BE2C (cell line): ENCODE data around the gene RAI1.
A peak's percentile ranks its signal among the peaks of the same experiment; 100 is the strongest.

ENCODE experiments used
- DNase-seq: peaks from one replicate; pipeline ENCODE4 v3.0.0-alpha.2; 2020
- H3K27me3 ChIP-seq: fragments of 250-450 bp; sonication (Bioruptor Pico); 2 replicates; pipeline ENCODE4 v1.5.1; 2020; ENCODE audit warnings: mild to moderate bottlenecking
- H3K36me3 ChIP-seq: fragments of 250-450 bp; sonication (Bioruptor Pico); 2 replicates; pipeline ENCODE4 v1.5.1; 2020; ENCODE audit warnings: mild to moderate bottlenecking
- H3K4me1 ChIP-seq: fragments of 250-450 bp; sonication (Bioruptor Pico); 2 replicates; pipeline ENCODE4 v1.5.1; 2020
- H3K4me3 ChIP-seq: 2 replicates; pipeline ENCODE4 v1.5.1; 2011; ENCODE audit warnings: low read depth, low read length
- H3K9me3 ChIP-seq: fragments of 250-450 bp; sonication (Bioruptor Pico); 2 replicates; pipeline ENCODE4 v1.5.1; 2020
- TF ChIP-seq, protein P1 (sequence below): IDR thresholded peaks from 2 replicates; pipeline ENCODE4 v1.5.1; 2012; ENCODE audit warnings: mild to moderate bottlenecking, low read depth, low read length

The RAI1 gene

DNA sequence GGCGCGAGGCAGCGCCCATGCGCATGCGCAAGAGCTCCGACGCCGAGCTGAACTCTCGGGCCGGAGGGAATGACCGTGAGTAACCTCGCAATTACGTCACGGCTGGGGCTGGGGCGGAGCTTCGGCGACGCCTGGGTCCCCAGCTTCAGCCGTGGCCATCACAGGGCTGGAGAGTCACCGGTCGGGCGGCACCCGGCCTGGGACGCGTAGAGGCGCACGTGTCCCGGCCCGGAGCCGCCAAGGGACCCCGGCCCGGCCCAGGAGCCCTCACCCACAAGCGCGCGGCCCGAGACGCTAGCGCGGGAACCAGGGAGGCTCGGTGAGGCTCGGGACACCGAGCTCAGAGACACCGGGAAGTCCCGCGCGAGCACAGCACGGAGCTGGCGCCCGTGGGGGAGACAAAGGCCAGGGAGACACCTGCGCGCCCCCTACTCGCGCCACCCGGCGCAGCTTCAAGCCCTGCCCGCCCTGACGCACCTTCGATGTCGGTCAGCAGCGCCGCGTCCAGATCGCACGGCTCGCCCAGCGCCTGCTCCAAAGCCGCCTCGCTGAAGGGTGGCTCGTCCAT is 155.1 kb downstream of the RAI1 start:
- no peaks in the 10 kb centered on the region for H3K9me3 ChIP-seq
- peaks cover 16% of the 10 kb centered on the region for H3K36me3 ChIP-seq
- peak; percentile 93 for DNase-seq
- H3K4me3 ChIP-seq, result peak overlapping the region; percentile 76
- no peaks in the 10 kb centered on the region for H3K27me3 ChIP-seq
- TF ChIP-seq, protein P1, sequence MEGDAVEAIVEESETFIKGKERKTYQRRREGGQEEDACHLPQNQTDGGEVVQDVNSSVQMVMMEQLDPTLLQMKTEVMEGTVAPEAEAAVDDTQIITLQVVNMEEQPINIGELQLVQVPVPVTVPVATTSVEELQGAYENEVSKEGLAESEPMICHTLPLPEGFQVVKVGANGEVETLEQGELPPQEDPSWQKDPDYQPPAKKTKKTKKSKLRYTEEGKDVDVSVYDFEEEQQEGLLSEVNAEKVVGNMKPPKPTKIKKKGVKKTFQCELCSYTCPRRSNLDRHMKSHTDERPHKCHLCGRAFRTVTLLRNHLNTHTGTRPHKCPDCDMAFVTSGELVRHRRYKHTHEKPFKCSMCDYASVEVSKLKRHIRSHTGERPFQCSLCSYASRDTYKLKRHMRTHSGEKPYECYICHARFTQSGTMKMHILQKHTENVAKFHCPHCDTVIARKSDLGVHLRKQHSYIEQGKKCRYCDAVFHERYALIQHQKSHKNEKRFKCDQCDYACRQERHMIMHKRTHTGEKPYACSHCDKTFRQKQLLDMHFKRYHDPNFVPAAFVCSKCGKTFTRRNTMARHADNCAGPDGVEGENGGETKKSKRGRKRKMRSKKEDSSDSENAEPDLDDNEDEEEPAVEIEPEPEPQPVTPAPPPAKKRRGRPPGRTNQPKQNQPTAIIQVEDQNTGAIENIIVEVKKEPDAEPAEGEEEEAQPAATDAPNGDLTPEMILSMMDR, result no peak
- peaks cover 33% of the 10 kb centered on the region for H3K4me1 ChIP-seq

DNA sequence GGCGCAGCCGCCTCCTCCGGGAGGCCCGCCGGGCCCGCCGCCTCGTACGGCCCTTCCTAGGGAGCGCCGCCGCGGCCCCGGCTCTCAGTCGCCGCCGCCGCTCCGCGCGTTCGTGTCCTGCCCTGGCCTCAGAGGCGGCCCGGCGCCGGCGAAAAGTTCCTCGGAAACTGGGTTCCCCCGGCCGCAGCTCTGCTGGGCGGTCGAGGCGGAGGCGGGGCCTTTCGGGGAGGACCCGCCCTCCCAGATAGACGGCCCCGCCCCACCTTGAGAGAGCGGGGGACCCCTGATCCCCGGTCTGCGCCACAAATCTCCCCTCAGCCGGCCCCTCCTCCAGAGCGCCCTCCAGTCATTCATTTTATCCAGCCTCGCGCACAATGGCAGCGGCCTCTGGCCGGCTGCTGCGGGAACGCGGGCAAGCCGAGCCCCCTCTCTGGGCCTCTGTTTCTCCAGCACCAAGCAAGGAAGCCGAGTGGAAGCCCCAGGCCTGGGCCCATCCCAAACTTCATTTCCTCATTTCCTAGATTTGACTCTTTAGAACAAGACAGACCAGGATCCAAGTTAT is 155.6 kb downstream of the RAI1 start, which contains the start of gene SREBF1:
SREBF1 (minus strand) TSS at position 169 of the 562 bp plus-strand sequence. CDS start 169 bp downstream, outside the sequence.
- no peaks in the 10 kb centered on the region for H3K27me3 ChIP-seq
- peak within 1 kb of the TSS; percentile 76 for H3K4me3 ChIP-seq
- H3K9me3 ChIP-seq, result no peaks in the 10 kb centered on the region
- peaks cover 13% of the 10 kb centered on the region for H3K36me3 ChIP-seq
- peak; percentile 55 for DNase-seq
- H3K4me1 ChIP-seq, result peaks cover 29% of the 10 kb centered on the region
- TF ChIP-seq, protein P1, result no peak

DNA sequence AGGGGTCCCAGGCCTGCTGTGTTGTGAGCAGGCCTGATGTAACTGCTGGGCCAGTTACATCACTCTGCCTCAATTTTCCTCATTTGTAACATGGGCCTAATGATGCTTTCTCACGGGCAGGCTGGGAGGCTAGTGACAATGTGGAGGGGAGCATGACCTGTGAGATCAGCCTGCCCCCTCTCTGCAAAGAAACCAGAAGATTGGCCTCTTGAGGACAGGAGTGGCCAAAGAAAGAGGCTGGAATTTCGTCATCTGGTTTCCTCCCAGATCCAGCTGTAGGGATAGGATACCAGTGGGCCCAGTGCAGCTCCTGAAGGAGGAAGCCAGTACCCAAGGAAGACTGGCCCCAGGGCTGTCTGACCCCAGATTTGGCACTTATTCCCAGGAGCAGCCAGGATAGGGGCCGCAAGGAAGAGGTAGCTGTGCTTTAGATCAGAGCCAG is 156.1 kb downstream of the RAI1 start:
- DNase-seq, result no peak
- H3K36me3 ChIP-seq, result peaks cover 9% of the 10 kb centered on the region
- H3K27me3 ChIP-seq, result no peaks in the 10 kb centered on the region
- H3K9me3 ChIP-seq, result no peaks in the 10 kb centered on the region
- peaks cover 27% of the 10 kb centered on the region for H3K4me1 ChIP-seq
- TF ChIP-seq, protein P1, result no peak
- H3K4me3 ChIP-seq, result peak overlapping the region; percentile 76

DNA sequence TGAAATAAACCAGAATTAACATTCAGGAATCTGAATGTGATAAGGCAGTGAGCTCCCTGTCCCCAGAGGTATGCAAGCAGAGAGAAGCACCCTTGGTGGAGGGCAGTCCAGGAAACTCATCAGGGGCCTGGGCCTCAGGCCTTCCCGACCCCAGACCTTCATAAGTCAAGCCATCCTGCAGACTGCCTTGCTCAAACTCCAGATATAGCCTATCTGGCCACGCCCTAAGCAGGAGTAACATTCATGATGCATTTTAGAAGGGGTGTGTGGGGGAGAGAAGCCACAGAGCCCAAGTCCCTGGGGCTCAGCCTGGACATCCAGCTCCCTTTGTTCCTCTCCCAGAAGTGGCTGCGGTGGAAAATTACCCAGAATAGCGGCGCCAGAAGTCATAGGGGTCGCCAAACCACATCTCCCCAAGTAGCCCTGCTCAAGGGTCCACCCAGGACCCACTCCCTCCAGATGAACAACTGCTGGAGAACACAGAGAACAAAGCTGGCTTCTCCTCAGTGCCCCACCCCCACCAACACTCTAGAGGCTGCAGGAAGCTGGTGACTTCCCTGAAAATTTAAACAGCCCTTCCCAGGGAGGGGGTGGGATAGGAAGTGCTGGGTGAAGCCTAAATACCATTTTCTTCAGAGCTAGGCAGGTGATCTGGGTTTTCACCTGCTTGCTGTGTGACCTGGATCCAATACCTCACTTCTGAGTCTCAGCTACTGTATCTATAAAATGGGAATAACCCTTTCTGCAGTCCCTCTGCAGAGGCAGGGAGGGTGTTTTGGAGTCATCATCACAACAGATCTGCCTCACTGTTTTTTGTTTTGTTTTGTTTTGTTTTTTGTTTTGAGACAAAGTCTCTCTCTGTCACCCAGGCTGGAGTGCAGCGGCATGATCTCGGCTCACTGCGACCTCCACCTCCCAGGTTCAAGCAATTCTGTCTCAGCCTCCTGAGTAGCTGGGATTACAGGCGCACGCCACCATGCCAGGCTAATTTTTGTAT is 157.0 kb downstream of the RAI1 start:
- H3K9me3 ChIP-seq, result no peaks in the 10 kb centered on the region
- H3K4me3 ChIP-seq, result no peak overlapping the region
- TF ChIP-seq, protein P1, result no peak
- DNase-seq, result no peak
- peaks cover 27% of the 10 kb centered on the region for H3K4me1 ChIP-seq
- H3K36me3 ChIP-seq, result peaks cover 9% of the 10 kb centered on the region
- no peaks in the 10 kb centered on the region for H3K27me3 ChIP-seq

DNA sequence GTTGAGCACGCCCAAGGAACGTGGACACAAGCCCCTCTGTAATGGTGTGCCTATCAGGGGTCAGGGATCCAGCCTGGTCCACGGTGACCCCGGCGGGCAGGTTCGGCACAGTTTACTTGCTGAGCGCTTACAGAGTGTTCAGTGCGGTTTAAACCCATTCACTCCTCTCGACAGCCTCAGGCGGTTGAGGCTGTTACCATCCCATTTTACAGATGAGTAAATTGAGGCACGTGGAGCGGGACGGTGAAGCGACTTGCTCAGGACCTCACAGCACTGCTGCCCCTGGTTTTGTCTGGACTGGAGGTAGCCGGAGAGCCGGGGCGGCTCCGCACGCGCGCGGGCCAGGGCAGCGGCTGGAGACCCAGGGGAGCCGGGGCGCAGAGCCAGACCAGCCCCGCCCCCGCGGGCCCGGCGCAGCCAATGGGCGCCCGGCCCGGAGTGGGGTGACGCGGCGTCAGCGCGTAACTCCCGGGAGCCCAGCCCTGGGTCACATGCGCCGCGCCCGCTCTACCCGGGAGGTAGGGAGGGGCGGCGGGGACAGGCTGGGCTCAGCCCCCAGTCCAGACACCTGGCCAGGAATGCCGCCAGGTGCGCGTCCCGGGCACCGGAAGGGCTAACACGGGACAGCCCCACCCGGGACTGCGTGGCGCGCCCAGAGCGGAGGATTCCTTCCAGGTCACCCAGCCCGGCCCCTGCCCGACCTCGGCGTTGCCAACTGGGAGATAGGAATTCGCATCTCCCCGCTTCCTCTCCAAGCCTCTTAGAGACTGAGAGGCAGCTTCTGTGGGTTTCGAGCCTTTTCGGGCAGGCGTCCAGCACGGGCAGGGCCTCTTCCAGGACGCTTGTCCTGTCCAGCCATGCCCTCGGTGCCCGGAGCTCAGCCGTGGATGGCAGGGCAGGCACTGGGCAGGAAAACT is 158.8 kb downstream of the RAI1 start:
- H3K9me3 ChIP-seq, result no peaks in the 10 kb centered on the region
- DNase-seq, result peak; percentile 77
- TF ChIP-seq, protein P1, result no peak

More for the DNA sequence above, 158.8 kb downstream of the RAI1 start:
- peaks cover 9% of the 10 kb centered on the region for H3K36me3 ChIP-seq
- H3K4me1 ChIP-seq, result peaks cover 36% of the 10 kb centered on the region
- H3K27me3 ChIP-seq, result no peaks in the 10 kb centered on the region
- H3K4me3 ChIP-seq, result peak overlapping the region; percentile 39
